HEK293 (cell line): ENCODE data around the gene NBPF1.

Experiments
- EGR2 ChIP-seq: fragments of 450-650 bp; formaldehyde crosslinking; IDR thresholded peaks from 2 replicates; pipeline ENCODE4 v1.5.1; 2016; ENCODE audit warnings: low read depth, missing biosample characterization, missing genetic modification characterization
- GLIS2 ChIP-seq: fragments of 450-650 bp; formaldehyde crosslinking; IDR thresholded peaks from 2 replicates; pipeline ENCODE4 v1.5.1; 2016; ENCODE audit warnings: missing biosample characterization, missing genetic modification characterization
- REPIN1 ChIP-seq: fragments of 450-650 bp; formaldehyde crosslinking; IDR thresholded peaks from 2 replicates; pipeline ENCODE4 v1.5.1; 2017; ENCODE audit warnings: missing biosample characterization, missing genetic modification characterization, low read depth
- SCRT1 ChIP-seq: fragments of 450-650 bp; formaldehyde crosslinking; IDR thresholded peaks from 2 replicates; pipeline ENCODE4 v1.5.1; 2016; ENCODE audit warnings: missing biosample characterization, missing genetic modification characterization, borderline replicate concordance
- ZBTB20 ChIP-seq: fragments of 450-650 bp; formaldehyde crosslinking; IDR thresholded peaks from 2 replicates; pipeline ENCODE4 v1.5.1; 2016; ENCODE audit warnings: missing biosample characterization, missing genetic modification characterization
- ZBTB48 ChIP-seq: fragments of 450-650 bp; formaldehyde crosslinking; IDR thresholded peaks from 2 replicates; pipeline ENCODE4 v1.5.1; 2016; ENCODE audit warnings: missing biosample characterization, missing genetic modification characterization
- ZEB2 ChIP-seq: fragments of 450-650 bp; formaldehyde crosslinking; IDR thresholded peaks from 2 replicates; pipeline ENCODE4 v1.5.1; 2016; ENCODE audit warnings: missing biosample characterization, missing genetic modification characterization
- ZFP3 ChIP-seq: fragments of 450-650 bp; formaldehyde crosslinking; IDR thresholded peaks from 2 replicates; pipeline ENCODE4 v1.5.1; 2016; ENCODE audit warnings: low read depth, missing biosample characterization, missing genetic modification characterization
- ZNF121 ChIP-seq: fragments of 450-650 bp; formaldehyde crosslinking; IDR thresholded peaks from 2 replicates; pipeline ENCODE4 v1.5.1; 2016; ENCODE audit warnings: missing biosample characterization, missing genetic modification characterization
- ZNF2 ChIP-seq: fragments of 450-650 bp; formaldehyde crosslinking; IDR thresholded peaks from 2 replicates; pipeline ENCODE4 v1.5.1; 2016; ENCODE audit warnings: missing biosample characterization, missing genetic modification characterization
- ZNF324 ChIP-seq: fragments of 450-650 bp; formaldehyde crosslinking; IDR thresholded peaks from 2 replicates; pipeline ENCODE4 v1.5.1; 2016; ENCODE audit warnings: missing biosample characterization, missing genetic modification characterization
- ZNF335 ChIP-seq: fragments of 450-650 bp; formaldehyde crosslinking; conservative IDR thresholded peaks from 2 replicates; pipeline ENCODE4 v1.5.1; 2016; ENCODE audit warnings: missing biosample characterization, missing genetic modification characterization
- ZNF394 ChIP-seq: fragments of 450-650 bp; formaldehyde crosslinking; IDR thresholded peaks from 2 replicates; pipeline ENCODE4 v1.5.1; 2016; ENCODE audit warnings: missing biosample characterization, missing genetic modification characterization, mild to moderate bottlenecking, moderate library complexity, borderline replicate concordance
- ZNF501 ChIP-seq: fragments of 450-650 bp; formaldehyde crosslinking; IDR thresholded peaks from 2 replicates; pipeline ENCODE4 v1.5.1; 2016; ENCODE audit warnings: missing biosample characterization, missing genetic modification characterization
- ZNF561 ChIP-seq: fragments of 450-650 bp; IDR thresholded peaks from 2 replicates; pipeline ENCODE4 v1.5.1; 2018; ENCODE audit warnings: missing biosample characterization, missing genetic modification characterization, borderline replicate concordance
- ZNF600 ChIP-seq: fragments of 450-650 bp; formaldehyde crosslinking; IDR thresholded peaks from 2 replicates; pipeline ENCODE4 v1.5.1; 2016; ENCODE audit warnings: missing biosample characterization, missing genetic modification characterization
- ZNF629 ChIP-seq: fragments of 450-650 bp; formaldehyde crosslinking; IDR thresholded peaks from 2 replicates; pipeline ENCODE4 v1.5.1; 2017; ENCODE audit warnings: missing biosample characterization, missing genetic modification characterization
- ZXDB ChIP-seq: fragments of 450-650 bp; formaldehyde crosslinking; IDR thresholded peaks from 2 replicates; pipeline ENCODE4 v1.5.1; 2016; ENCODE audit warnings: missing biosample characterization, missing genetic modification characterization
- TF ChIP-seq, protein P1 (sequence below): fragments of 450-650 bp; formaldehyde crosslinking; conservative IDR thresholded peaks from 2 replicates; pipeline ENCODE4 v1.5.1; 2016; ENCODE audit warnings: low read depth, missing biosample characterization, missing genetic modification characterization
- TF ChIP-seq, protein P2 (sequence below): fragments of 450-650 bp; formaldehyde crosslinking; IDR thresholded peaks from 2 replicates; pipeline ENCODE4 v1.5.1; 2016; ENCODE audit warnings: missing biosample characterization, missing genetic modification characterization
- TF ChIP-seq, protein P3 (sequence below): fragments of 450-650 bp; formaldehyde crosslinking; IDR thresholded peaks from 2 replicates; pipeline ENCODE4 v1.5.1; 2016; ENCODE audit warnings: missing biosample characterization, missing genetic modification characterization, borderline replicate concordance
- TF ChIP-seq, protein P4 (sequence below): fragments of 450-650 bp; formaldehyde crosslinking; IDR thresholded peaks from 2 replicates; pipeline ENCODE4 v1.5.1; 2016; ENCODE audit warnings: missing biosample characterization, missing genetic modification characterization
- TF ChIP-seq, protein P5 (sequence below): fragments of 450-650 bp; formaldehyde crosslinking; optimal IDR thresholded peaks from 2 replicates; pipeline ENCODE3; 2016; ENCODE audit warnings: missing biosample characterization, mild to moderate bottlenecking, missing genetic modification characterization
- TF ChIP-seq, protein P6 (sequence below): fragments of 450-650 bp; formaldehyde crosslinking; IDR thresholded peaks from 2 replicates; pipeline ENCODE4 v1.5.1; 2016; ENCODE audit warnings: missing biosample characterization, missing genetic modification characterization

NBPF1 gene

DNA sequence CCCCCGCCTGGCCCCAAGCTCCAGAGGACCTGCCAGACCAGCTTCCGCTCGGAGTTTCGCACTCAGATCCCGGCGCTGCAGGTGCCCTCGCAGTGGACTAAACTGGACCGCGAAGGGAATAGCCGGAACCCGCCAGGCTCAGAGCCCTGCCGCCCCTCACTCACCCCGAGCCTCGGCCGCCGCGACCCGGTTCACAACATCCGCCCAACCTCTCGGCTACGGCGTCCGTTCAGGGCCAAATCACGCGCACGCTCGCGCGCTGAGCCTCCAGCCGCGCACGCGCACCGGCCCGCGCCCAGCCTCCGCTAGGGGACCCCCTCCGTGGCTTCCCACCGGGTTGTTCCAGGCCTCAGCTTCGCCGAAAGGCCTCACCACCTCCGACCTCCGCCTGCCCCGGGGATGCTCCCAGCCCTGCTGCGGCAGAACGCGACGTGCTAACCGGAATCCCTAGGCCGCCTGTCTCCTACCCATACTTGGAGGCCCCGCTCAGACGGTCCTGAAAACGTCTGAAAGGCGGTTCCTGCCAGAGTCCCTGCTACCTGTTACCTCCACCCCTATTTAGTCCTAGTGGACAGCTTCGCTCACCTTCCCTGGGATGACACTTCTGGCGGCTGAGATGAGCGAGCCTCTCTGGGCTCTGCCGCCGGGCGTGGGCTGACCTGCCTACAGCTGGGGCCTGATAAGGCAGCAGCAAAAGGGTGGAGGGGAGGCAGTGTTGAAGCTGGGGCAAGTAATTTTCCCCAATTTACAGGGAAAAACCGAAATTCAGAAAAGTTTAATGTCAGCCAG is 31.3 kb upstream of the NBPF1 start (continued):
- TF ChIP-seq, protein P1, sequence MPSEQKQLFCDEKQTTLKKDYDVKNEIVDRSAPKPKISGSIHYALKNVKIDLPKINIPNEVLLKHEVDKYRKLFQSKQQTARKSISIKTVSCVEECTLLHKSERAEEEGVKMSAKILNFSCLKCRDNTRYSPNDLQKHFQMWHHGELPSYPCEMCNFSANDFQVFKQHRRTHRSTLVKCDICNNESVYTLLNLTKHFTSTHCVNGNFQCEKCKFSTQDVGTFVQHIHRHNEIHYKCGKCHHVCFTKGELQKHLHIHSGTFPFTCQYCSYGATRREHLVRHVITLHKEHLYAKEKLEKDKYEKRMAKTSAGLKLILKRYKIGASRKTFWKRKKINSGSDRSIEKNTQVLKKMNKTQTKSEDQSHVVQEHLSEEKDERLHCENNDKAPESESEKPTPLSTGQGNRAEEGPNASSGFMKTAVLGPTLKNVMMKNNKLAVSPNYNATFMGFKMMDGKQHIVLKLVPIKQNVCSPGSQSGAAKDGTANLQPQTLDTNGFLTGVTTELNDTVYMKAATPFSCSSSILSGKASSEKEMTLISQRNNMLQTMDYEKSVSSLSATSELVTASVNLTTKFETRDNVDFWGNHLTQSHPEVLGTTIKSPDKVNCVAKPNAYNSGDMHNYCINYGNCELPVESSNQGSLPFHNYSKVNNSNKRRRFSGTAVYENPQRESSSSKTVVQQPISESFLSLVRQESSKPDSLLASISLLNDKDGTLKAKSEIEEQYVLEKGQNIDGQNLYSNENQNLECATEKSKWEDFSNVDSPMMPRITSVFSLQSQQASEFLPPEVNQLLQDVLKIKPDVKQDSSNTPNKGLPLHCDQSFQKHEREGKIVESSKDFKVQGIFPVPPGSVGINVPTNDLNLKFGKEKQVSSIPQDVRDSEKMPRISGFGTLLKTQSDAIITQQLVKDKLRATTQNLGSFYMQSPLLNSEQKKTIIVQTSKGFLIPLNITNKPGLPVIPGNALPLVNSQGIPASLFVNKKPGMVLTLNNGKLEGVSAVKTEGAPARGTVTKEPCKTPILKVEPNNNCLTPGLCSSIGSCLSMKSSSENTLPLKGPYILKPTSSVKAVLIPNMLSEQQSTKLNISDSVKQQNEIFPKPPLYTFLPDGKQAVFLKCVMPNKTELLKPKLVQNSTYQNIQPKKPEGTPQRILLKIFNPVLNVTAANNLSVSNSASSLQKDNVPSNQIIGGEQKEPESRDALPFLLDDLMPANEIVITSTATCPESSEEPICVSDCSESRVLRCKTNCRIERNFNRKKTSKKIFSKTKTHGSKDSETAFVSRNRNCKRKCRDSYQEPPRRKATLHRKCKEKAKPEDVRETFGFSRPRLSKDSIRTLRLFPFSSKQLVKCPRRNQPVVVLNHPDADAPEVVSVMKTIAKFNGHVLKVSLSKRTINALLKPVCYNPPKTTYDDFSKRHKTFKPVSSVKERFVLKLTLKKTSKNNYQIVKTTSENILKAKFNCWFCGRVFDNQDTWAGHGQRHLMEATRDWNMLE (tag by site-specific recombination) = 0 out of 2 replicates have a peak, but pooled peaks have one; percentile 7
- TF ChIP-seq ZNF2 (tag by site-specific recombination) (peak; percentile 83), ZNF335 (tag by site-specific recombination) (peak; percentile 96), EGR2 (tag by site-specific recombination) (peak; percentile 50), ZNF561 (tag by site-specific recombination) (peak; percentile 56; the same call in 1 of the 2 replicates), ZEB2 (tag by site-specific recombination) (peak; percentile 86), ZNF501 (tag by site-specific recombination) (peak; percentile 95), ZNF324 (peak; percentile 64; the same call in 1 of the 2 replicates), ZNF121 (tag by site-specific recombination) (peak; percentile 8; the same call in 1 of the 2 replicates), REPIN1 (tag by site-specific recombination) (peak; percentile 45; the same call in 1 of the 2 replicates), GLIS2 (tag by site-specific recombination) (peak; percentile 98), ZBTB48 (tag by site-specific recombination) (peak; percentile 75), ZFP3 (tag by site-specific recombination) (peak; percentile 68), ZNF629 (tag by site-specific recombination) (peak; percentile 74; the same call in 1 of the 2 replicates), ZNF600 (tag by site-specific recombination) (peak; percentile 86), ZBTB20 (tag by site-specific recombination) (peak; percentile 71; the same call in 1 of the 2 replicates), ZXDB (tag by site-specific recombination) (peak; percentile 74; the same call in 1 of the 2 replicates), ZNF394 (tag by site-specific recombination) (peak; percentile 43; the same call in 1 of the 2 replicates), SCRT1 (peak; percentile 91)
- TF ChIP-seq, protein P2, sequence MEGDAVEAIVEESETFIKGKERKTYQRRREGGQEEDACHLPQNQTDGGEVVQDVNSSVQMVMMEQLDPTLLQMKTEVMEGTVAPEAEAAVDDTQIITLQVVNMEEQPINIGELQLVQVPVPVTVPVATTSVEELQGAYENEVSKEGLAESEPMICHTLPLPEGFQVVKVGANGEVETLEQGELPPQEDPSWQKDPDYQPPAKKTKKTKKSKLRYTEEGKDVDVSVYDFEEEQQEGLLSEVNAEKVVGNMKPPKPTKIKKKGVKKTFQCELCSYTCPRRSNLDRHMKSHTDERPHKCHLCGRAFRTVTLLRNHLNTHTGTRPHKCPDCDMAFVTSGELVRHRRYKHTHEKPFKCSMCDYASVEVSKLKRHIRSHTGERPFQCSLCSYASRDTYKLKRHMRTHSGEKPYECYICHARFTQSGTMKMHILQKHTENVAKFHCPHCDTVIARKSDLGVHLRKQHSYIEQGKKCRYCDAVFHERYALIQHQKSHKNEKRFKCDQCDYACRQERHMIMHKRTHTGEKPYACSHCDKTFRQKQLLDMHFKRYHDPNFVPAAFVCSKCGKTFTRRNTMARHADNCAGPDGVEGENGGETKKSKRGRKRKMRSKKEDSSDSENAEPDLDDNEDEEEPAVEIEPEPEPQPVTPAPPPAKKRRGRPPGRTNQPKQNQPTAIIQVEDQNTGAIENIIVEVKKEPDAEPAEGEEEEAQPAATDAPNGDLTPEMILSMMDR (tag by site-specific recombination) = peak; percentile 96
- TF ChIP-seq, protein P3, sequence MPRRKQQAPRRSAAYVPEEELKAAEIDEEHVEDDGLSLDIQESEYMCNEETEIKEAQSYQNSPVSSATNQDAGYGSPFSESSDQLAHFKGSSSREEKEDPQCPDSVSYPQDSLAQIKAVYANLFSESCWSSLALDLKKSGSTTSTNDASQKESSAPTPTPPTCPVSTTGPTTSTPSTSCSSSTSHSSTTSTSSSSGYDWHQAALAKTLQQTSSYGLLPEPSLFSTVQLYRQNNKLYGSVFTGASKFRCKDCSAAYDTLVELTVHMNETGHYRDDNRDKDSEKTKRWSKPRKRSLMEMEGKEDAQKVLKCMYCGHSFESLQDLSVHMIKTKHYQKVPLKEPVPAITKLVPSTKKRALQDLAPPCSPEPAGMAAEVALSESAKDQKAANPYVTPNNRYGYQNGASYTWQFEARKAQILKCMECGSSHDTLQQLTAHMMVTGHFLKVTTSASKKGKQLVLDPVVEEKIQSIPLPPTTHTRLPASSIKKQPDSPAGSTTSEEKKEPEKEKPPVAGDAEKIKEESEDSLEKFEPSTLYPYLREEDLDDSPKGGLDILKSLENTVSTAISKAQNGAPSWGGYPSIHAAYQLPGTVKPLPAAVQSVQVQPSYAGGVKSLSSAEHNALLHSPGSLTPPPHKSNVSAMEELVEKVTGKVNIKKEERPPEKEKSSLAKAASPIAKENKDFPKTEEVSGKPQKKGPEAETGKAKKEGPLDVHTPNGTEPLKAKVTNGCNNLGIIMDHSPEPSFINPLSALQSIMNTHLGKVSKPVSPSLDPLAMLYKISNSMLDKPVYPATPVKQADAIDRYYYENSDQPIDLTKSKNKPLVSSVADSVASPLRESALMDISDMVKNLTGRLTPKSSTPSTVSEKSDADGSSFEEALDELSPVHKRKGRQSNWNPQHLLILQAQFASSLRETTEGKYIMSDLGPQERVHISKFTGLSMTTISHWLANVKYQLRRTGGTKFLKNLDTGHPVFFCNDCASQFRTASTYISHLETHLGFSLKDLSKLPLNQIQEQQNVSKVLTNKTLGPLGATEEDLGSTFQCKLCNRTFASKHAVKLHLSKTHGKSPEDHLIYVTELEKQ = 0 out of 2 replicates have a peak, but pooled peaks have one; percentile 14
- TF ChIP-seq, protein P4, sequence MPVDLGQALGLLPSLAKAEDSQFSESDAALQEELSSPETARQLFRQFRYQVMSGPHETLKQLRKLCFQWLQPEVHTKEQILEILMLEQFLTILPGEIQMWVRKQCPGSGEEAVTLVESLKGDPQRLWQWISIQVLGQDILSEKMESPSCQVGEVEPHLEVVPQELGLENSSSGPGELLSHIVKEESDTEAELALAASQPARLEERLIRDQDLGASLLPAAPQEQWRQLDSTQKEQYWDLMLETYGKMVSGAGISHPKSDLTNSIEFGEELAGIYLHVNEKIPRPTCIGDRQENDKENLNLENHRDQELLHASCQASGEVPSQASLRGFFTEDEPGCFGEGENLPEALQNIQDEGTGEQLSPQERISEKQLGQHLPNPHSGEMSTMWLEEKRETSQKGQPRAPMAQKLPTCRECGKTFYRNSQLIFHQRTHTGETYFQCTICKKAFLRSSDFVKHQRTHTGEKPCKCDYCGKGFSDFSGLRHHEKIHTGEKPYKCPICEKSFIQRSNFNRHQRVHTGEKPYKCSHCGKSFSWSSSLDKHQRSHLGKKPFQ (tag by site-specific recombination) = peak; percentile 25; the same call in 1 of the 2 replicates
- TF ChIP-seq, protein P5, sequence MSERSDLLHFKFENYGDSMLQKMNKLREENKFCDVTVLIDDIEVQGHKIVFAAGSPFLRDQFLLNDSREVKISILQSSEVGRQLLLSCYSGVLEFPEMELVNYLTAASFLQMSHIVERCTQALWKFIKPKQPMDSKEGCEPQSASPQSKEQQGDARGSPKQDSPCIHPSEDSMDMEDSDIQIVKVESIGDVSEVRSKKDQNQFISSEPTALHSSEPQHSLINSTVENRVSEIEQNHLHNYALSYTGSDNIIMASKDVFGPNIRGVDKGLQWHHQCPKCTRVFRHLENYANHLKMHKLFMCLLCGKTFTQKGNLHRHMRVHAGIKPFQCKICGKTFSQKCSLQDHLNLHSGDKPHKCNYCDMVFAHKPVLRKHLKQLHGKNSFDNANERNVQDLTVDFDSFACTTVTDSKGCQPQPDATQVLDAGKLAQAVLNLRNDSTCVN (tag by site-specific recombination) = peak; percentile 100
- TF ChIP-seq, protein P6, sequence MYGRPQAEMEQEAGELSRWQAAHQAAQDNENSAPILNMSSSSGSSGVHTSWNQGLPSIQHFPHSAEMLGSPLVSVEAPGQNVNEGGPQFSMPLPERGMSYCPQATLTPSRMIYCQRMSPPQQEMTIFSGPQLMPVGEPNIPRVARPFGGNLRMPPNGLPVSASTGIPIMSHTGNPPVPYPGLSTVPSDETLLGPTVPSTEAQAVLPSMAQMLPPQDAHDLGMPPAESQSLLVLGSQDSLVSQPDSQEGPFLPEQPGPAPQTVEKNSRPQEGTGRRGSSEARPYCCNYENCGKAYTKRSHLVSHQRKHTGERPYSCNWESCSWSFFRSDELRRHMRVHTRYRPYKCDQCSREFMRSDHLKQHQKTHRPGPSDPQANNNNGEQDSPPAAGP (tag by site-specific recombination) = peak; percentile 71; the same call in 1 of the 2 replicates
